WTC11 (cell line): ENCODE results near the gene MICAL3. TPM values are rescaled to one million over a fixed set of nuclear protein-coding genes. Genes with fewer than 3 reads are reported as not detected.

Source experiments
- ATAC-seq: fragments of 200-7000 bp; cut with Tn5 transposase; 2 replicates; pipeline ENCODE4 v1.10.0; 2021; ENCODE audit warnings: mild to moderate bottlenecking, moderate library complexity
- CTCF ChIA-PET: fragments of 300-600 bp; sonication (Branson Sonifier 250); formaldehyde crosslinking; loops from one replicate; lab custom pipeline; 2021; ENCODE audit warnings: antibody characterized with exemption; lab: Charles Lee
- POLR2A ChIA-PET: fragments of 350-600 bp; sonication (Branson Sonifier 250); formaldehyde crosslinking; loops from one replicate; lab custom pipeline; 2021; ENCODE audit warnings: antibody characterized with exemption; lab: Charles Lee
- DNase-seq: peaks from one replicate; pipeline ENCODE4 v3.0.0; 2021; ENCODE audit warnings: low spot score
- H3K27ac Mint-ChIP-seq: 2 replicates; pipeline ENCODE4 v1.8.0; 2021; ENCODE audit warnings: mixed read lengths
- H3K27me3 Mint-ChIP-seq: 2 replicates; pipeline ENCODE4 v1.8.0; 2021; ENCODE audit warnings: low read depth, mild to moderate bottlenecking, moderate library complexity, mixed read lengths
- H3K36me3 Mint-ChIP-seq: 2 replicates; pipeline ENCODE4 v1.8.0; 2021; ENCODE audit warnings: mixed read lengths
- H3K4me1 Mint-ChIP-seq: 2 replicates; pipeline ENCODE4 v1.8.0; 2022; ENCODE audit warnings: mixed read lengths
- H3K4me3 Mint-ChIP-seq: 2 replicates; pipeline ENCODE4 v1.8.0; 2021; ENCODE audit warnings: mild to moderate bottlenecking, moderate library complexity, mixed read lengths
- H3K9me3 Mint-ChIP-seq: 2 replicates; pipeline ENCODE4 v1.8.0; 2021; ENCODE audit warnings: mixed read lengths
- CBFB ChIP-seq: sonication (generic); formaldehyde crosslinking; IDR thresholded peaks from 2 replicates; pipeline ENCODE4 v1.8.1; 2022; ENCODE audit warnings: mild to moderate bottlenecking, low read depth, missing genetic modification reagents
- ELF4 ChIP-seq: sonication (generic); formaldehyde crosslinking; IDR thresholded peaks from 2 replicates; pipeline ENCODE4 v1.8.1; 2022; ENCODE audit warnings: low read depth, mild to moderate bottlenecking, moderate library complexity, missing genetic modification reagents
- FOXK1 ChIP-seq: sonication (generic); formaldehyde crosslinking; IDR thresholded peaks from 2 replicates; pipeline ENCODE4 v1.8.0; 2022; ENCODE audit warnings: mild to moderate bottlenecking, moderate library complexity, missing genetic modification reagents
- JUN ChIP-seq: sonication (generic); formaldehyde crosslinking; IDR thresholded peaks from 2 replicates; pipeline ENCODE4 v1.8.0; 2023; ENCODE audit warnings: mild to moderate bottlenecking, missing genetic modification reagents
- MXD4 ChIP-seq: fragments of 250-450 bp; sonication (Bioruptor Pico); IDR thresholded peaks from 2 replicates; pipeline ENCODE4 v1.8.0; 2021; ENCODE audit warnings: mild to moderate bottlenecking, moderate library complexity, borderline replicate concordance
- PRRX2 ChIP-seq: fragments of 250-450 bp; sonication (Bioruptor Pico); IDR thresholded peaks from 2 replicates; pipeline ENCODE4 v1.8.0; 2021; ENCODE audit warnings: mild to moderate bottlenecking
- total RNA-seq: library from RNA; stranded (reverse); gene quantifications from 3 replicates; pipeline ENCODE4 v1.2.3, GENCODE V29; 2021
- TF ChIP-seq, protein P1 (sequence below): sonication (generic); formaldehyde crosslinking; IDR thresholded peaks from 2 replicates; pipeline ENCODE4 v1.8.0; 2022; ENCODE audit warnings: missing genetic modification reagents
- TF ChIP-seq, protein P2 (sequence below): sonication (generic); formaldehyde crosslinking; conservative IDR thresholded peaks from 2 replicates; pipeline ENCODE4 v1.8.1; 2022; ENCODE audit warnings: mild to moderate bottlenecking, missing genetic modification reagents
- TF ChIP-seq, protein P3 (sequence below): fragments of 250-450 bp; sonication (Bioruptor Pico); IDR thresholded peaks from 2 replicates; pipeline ENCODE4 v1.9.0; 2021; ENCODE audit warnings: mild to moderate bottlenecking
- TF ChIP-seq, protein P4 (sequence below): sonication (generic); formaldehyde crosslinking; IDR thresholded peaks from 2 replicates; pipeline ENCODE4 v1.8.1; 2022; ENCODE audit warnings: mild to moderate bottlenecking, missing genetic modification reagents, moderate library complexity, borderline replicate concordance
- TF ChIP-seq, protein P5 (sequence below): sonication (generic); formaldehyde crosslinking; IDR thresholded peaks from 2 replicates; pipeline ENCODE4 v1.8.0; 2022; ENCODE audit warnings: mild to moderate bottlenecking, missing genetic modification reagents
- TF ChIP-seq, protein P6 (sequence below): sonication (generic); formaldehyde crosslinking; IDR thresholded peaks from 2 replicates; pipeline ENCODE4 v1.8.0; 2023; ENCODE audit warnings: missing genetic modification reagents, mild to moderate bottlenecking, borderline replicate concordance
- TF ChIP-seq, protein P7 (sequence below): fragments of 200-600 bp; IDR thresholded peaks from 2 replicates; pipeline ENCODE4 v1.8.0; 2022; ENCODE audit warnings: antibody characterized with exemption
- TF ChIP-seq, protein P8 (sequence below): sonication (generic); formaldehyde crosslinking; IDR thresholded peaks from 2 replicates; pipeline ENCODE4 v1.8.0; 2022; ENCODE audit warnings: mild to moderate bottlenecking, missing genetic modification reagents
- TF ChIP-seq, protein P9 (sequence below): sonication (generic); formaldehyde crosslinking; IDR thresholded peaks from 2 replicates; pipeline ENCODE4 v1.8.1; 2023; ENCODE audit warnings: mild to moderate bottlenecking, missing genetic modification reagents, moderate library complexity
- TF ChIP-seq, protein P10 (sequence below): sonication (generic); formaldehyde crosslinking; IDR thresholded peaks from 2 replicates; pipeline ENCODE4 v1.8.1; 2022; ENCODE audit warnings: low read depth, mild to moderate bottlenecking, moderate library complexity, missing genetic modification reagents, borderline replicate concordance

MICAL3 gene
- total RNA-seq, 1 experiment from 2014 or later = 41.2 TPM

DNA sequence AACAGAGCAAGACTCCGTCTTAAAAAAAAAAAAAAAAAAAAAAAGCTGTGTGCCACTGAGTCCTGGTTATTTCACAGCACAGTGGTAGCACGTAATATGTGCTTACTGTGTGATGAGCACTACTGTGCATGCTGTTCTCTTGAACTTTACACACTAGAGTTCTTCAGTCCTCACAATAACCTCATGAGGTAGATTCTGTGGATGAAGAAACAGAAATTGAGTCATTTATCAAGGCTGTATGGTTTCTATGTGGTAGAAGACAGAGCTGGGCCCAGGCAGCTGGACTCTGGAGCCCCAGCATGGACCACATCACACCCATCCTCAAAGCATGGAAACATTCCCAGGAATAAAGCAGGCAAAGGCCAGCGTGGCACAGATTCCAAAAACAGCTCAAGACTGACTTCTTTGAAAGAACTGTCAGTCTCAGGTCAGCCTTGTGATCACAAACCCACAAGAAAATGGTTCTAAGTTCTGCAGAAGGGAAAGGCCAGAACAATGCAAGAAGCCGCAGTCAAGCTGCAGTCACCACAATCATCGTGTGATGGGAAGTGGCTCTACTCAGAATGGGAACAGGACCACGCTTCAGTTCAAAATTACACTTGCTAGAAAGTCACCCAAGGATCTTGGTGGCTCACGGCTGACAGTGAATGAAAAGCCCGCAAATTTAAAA lies 49.5 kb downstream of the MICAL3 start:
- no peak overlapping the region for H3K27ac Mint-ChIP-seq
- no peaks in the 10 kb centered on the region for H3K27me3 Mint-ChIP-seq
- ChIA-PET POLR2A (no interaction called here), CTCF (interaction anchor here (1.7 kb wide), 1 partner anchor 86 kb away, joined by 3 read pairs; no protein-coding TSS in a partner anchor)
- H3K9me3 Mint-ChIP-seq = peaks cover 8% of the 10 kb centered on the region
- TF ChIP-seq JUN (no peak), ELF4 (CRISPR knock-in tag) (no peak), CBFB (CRISPR knock-in tag) (no peak), PRRX2 (CRISPR knock-in tag) (no peak), FOXK1 (no peak), MXD4 (CRISPR knock-in tag) (no peak)
- TF ChIP-seq, protein P1, sequence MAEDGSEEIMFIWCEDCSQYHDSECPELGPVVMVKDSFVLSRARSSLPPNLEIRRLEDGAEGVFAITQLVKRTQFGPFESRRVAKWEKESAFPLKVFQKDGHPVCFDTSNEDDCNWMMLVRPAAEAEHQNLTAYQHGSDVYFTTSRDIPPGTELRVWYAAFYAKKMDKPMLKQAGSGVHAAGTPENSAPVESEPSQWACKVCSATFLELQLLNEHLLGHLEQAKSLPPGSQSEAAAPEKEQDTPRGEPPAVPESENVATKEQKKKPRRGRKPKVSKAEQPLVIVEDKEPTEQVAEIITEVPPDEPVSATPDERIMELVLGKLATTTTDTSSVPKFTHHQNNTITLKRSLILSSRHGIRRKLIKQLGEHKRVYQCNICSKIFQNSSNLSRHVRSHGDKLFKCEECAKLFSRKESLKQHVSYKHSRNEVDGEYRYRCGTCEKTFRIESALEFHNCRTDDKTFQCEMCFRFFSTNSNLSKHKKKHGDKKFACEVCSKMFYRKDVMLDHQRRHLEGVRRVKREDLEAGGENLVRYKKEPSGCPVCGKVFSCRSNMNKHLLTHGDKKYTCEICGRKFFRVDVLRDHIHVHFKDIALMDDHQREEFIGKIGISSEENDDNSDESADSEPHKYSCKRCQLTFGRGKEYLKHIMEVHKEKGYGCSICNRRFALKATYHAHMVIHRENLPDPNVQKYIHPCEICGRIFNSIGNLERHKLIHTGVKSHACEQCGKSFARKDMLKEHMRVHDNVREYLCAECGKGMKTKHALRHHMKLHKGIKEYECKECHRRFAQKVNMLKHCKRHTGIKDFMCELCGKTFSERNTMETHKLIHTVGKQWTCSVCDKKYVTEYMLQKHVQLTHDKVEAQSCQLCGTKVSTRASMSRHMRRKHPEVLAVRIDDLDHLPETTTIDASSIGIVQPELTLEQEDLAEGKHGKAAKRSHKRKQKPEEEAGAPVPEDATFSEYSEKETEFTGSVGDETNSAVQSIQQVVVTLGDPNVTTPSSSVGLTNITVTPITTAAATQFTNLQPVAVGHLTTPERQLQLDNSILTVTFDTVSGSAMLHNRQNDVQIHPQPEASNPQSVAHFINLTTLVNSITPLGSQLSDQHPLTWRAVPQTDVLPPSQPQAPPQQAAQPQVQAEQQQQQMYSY (CRISPR knock-in tag) = no peak
- TF ChIP-seq, protein P2, sequence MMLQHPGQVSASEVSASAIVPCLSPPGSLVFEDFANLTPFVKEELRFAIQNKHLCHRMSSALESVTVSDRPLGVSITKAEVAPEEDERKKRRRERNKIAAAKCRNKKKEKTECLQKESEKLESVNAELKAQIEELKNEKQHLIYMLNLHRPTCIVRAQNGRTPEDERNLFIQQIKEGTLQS (CRISPR knock-in tag) = no peak
- TF ChIP-seq, protein P3, sequence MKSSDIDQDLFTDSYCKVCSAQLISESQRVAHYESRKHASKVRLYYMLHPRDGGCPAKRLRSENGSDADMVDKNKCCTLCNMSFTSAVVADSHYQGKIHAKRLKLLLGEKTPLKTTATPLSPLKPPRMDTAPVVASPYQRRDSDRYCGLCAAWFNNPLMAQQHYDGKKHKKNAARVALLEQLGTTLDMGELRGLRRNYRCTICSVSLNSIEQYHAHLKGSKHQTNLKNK (CRISPR knock-in tag) = no peak
- TF ChIP-seq, protein P4, sequence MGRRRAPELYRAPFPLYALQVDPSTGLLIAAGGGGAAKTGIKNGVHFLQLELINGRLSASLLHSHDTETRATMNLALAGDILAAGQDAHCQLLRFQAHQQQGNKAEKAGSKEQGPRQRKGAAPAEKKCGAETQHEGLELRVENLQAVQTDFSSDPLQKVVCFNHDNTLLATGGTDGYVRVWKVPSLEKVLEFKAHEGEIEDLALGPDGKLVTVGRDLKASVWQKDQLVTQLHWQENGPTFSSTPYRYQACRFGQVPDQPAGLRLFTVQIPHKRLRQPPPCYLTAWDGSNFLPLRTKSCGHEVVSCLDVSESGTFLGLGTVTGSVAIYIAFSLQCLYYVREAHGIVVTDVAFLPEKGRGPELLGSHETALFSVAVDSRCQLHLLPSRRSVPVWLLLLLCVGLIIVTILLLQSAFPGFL = no peak
- TF ChIP-seq, protein P5, sequence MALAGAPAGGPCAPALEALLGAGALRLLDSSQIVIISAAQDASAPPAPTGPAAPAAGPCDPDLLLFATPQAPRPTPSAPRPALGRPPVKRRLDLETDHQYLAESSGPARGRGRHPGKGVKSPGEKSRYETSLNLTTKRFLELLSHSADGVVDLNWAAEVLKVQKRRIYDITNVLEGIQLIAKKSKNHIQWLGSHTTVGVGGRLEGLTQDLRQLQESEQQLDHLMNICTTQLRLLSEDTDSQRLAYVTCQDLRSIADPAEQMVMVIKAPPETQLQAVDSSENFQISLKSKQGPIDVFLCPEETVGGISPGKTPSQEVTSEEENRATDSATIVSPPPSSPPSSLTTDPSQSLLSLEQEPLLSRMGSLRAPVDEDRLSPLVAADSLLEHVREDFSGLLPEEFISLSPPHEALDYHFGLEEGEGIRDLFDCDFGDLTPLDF (CRISPR knock-in tag) = no peak
- TF ChIP-seq, protein P6, sequence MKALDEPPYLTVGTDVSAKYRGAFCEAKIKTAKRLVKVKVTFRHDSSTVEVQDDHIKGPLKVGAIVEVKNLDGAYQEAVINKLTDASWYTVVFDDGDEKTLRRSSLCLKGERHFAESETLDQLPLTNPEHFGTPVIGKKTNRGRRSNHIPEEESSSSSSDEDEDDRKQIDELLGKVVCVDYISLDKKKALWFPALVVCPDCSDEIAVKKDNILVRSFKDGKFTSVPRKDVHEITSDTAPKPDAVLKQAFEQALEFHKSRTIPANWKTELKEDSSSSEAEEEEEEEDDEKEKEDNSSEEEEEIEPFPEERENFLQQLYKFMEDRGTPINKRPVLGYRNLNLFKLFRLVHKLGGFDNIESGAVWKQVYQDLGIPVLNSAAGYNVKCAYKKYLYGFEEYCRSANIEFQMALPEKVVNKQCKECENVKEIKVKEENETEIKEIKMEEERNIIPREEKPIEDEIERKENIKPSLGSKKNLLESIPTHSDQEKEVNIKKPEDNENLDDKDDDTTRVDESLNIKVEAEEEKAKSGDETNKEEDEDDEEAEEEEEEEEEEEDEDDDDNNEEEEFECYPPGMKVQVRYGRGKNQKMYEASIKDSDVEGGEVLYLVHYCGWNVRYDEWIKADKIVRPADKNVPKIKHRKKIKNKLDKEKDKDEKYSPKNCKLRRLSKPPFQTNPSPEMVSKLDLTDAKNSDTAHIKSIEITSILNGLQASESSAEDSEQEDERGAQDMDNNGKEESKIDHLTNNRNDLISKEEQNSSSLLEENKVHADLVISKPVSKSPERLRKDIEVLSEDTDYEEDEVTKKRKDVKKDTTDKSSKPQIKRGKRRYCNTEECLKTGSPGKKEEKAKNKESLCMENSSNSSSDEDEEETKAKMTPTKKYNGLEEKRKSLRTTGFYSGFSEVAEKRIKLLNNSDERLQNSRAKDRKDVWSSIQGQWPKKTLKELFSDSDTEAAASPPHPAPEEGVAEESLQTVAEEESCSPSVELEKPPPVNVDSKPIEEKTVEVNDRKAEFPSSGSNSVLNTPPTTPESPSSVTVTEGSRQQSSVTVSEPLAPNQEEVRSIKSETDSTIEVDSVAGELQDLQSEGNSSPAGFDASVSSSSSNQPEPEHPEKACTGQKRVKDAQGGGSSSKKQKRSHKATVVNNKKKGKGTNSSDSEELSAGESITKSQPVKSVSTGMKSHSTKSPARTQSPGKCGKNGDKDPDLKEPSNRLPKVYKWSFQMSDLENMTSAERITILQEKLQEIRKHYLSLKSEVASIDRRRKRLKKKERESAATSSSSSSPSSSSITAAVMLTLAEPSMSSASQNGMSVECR (CRISPR knock-in tag) = no peak
- TF ChIP-seq, protein P7, sequence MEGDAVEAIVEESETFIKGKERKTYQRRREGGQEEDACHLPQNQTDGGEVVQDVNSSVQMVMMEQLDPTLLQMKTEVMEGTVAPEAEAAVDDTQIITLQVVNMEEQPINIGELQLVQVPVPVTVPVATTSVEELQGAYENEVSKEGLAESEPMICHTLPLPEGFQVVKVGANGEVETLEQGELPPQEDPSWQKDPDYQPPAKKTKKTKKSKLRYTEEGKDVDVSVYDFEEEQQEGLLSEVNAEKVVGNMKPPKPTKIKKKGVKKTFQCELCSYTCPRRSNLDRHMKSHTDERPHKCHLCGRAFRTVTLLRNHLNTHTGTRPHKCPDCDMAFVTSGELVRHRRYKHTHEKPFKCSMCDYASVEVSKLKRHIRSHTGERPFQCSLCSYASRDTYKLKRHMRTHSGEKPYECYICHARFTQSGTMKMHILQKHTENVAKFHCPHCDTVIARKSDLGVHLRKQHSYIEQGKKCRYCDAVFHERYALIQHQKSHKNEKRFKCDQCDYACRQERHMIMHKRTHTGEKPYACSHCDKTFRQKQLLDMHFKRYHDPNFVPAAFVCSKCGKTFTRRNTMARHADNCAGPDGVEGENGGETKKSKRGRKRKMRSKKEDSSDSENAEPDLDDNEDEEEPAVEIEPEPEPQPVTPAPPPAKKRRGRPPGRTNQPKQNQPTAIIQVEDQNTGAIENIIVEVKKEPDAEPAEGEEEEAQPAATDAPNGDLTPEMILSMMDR = no peak
- TF ChIP-seq, protein P8, sequence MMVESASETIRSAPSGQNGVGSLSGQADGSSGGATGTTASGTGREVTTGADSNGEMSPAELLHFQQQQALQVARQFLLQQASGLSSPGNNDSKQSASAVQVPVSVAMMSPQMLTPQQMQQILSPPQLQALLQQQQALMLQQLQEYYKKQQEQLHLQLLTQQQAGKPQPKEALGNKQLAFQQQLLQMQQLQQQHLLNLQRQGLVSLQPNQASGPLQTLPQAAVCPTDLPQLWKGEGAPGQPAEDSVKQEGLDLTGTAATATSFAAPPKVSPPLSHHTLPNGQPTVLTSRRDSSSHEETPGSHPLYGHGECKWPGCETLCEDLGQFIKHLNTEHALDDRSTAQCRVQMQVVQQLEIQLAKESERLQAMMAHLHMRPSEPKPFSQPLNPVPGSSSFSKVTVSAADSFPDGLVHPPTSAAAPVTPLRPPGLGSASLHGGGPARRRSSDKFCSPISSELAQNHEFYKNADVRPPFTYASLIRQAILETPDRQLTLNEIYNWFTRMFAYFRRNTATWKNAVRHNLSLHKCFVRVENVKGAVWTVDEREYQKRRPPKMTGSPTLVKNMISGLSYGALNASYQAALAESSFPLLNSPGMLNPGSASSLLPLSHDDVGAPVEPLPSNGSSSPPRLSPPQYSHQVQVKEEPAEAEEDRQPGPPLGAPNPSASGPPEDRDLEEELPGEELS (CRISPR knock-in tag) = no peak
- TF ChIP-seq, protein P9, sequence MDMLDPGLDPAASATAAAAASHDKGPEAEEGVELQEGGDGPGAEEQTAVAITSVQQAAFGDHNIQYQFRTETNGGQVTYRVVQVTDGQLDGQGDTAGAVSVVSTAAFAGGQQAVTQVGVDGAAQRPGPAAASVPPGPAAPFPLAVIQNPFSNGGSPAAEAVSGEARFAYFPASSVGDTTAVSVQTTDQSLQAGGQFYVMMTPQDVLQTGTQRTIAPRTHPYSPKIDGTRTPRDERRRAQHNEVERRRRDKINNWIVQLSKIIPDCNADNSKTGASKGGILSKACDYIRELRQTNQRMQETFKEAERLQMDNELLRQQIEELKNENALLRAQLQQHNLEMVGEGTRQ (CRISPR knock-in tag) = no peak
- TF ChIP-seq, protein P10, sequence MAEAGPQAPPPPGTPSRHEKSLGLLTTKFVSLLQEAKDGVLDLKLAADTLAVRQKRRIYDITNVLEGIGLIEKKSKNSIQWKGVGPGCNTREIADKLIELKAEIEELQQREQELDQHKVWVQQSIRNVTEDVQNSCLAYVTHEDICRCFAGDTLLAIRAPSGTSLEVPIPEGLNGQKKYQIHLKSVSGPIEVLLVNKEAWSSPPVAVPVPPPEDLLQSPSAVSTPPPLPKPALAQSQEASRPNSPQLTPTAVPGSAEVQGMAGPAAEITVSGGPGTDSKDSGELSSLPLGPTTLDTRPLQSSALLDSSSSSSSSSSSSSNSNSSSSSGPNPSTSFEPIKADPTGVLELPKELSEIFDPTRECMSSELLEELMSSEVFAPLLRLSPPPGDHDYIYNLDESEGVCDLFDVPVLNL (CRISPR knock-in tag) = no peak
- peaks cover 7% of the 10 kb centered on the region for H3K36me3 Mint-ChIP-seq
- ATAC-seq (no peak), DNase-seq (no peak)
- no peak overlapping the region for H3K4me3 Mint-ChIP-seq
- H3K4me1 Mint-ChIP-seq = peaks cover 28% of the 10 kb centered on the region
